Esophagus squamous epithelium (tissue), 5 donors: ENCODE data around the gene CSNK1G1. TPM values are rescaled to one million over a fixed set of nuclear protein-coding genes. Genes with fewer than 3 reads are reported as not detected.

ENCODE experiments used
- DNase-seq: peaks from one replicate; lab custom pipeline; 2025; lab: John Stamatoyannopoulos, UW
- H3K27ac ChIP-seq, 4 donors: fragments of 200-600 bp; sonication (generic); one replicate each; pipeline ENCODE4 v1.5.1; 2016 to 2019; ENCODE audit warnings: mild to moderate bottlenecking in 1 of 4
- H3K27me3 ChIP-seq, 4 donors: fragments of 200-600 bp; sonication (generic); 1 replicate in 3 of 4; 2 replicates in 1 of 4; pipeline versions ENCODE4 v1.5.1 to v1.6.0; 2017 to 2021; ENCODE audit warnings: antibody characterized with exemption in 1 of 4
- H3K36me3 ChIP-seq, 3 donors: fragments of 200-600 bp; sonication (generic); one replicate each; pipeline ENCODE4 v1.5.1; 2016 to 2019
- H3K4me1 ChIP-seq, 3 donors: fragments of 200-600 bp; sonication (generic); one replicate each; pipeline ENCODE4 v1.5.1; 2017 to 2019
- H3K4me3 ChIP-seq, 4 donors: fragments of 200-600 bp; sonication (generic); 1 replicate in 3 of 4; 2 replicates in 1 of 4; pipeline ENCODE4 v1.5.1; 2016 to 2019; ENCODE audit warnings: mild to moderate bottlenecking in 2 of 4, moderate library complexity in 1 of 4
- H3K9me3 ChIP-seq, 3 donors: fragments of 200-600 bp; sonication (generic); one replicate each; pipeline ENCODE4 v1.5.1; 2016 to 2019
- POLR2A ChIP-seq, 4 donors: fragments of 450-650 bp; IDR thresholded peaks; one replicate each; pipeline ENCODE4 v1.6.1; 2017; ENCODE audit warnings: antibody characterized with exemption in 4 of 4, mild to moderate bottlenecking in 4 of 4, moderate library complexity in 3 of 4
- WGBS, 2 donors: methylation state at CpG; one replicate each; pipeline ENCODE4 v1.1.5; 2018; 5-methylcytosine and 5-hydroxymethylcytosine counted together
- intact Hi-C: fragments of 100-400 bp; cut with DNase I; formaldehyde crosslinking; loops from one replicate; pipeline ENCODE4 v1.15.0; 2022
- small RNA-seq, 4 donors: library from RNA; depleted of rRNA; stranded (forward); fragments of <200 nt; gene quantifications; one replicate each; pipeline ENCODE3, GENCODE V24; 2016
- total RNA-seq, 4 donors: library from RNA; depleted of rRNA; stranded (reverse); fragments of >200 nt; gene quantifications; one replicate each; pipeline ENCODE4 v1.1.0, GENCODE V29; 2016
- TF ChIP-seq, protein P1 (sequence below), 6 experiments: fragments of 450-650 bp in 4 of 6; fragments of 200-600 bp in 2 of 6; sonication (generic) in 2 of 6; IDR thresholded peaks; one replicate each; pipeline ENCODE4 v1.5.1; 2016 to 2019; ENCODE audit warnings: antibody characterized with exemption in 6 of 6, mild to moderate bottlenecking in 4 of 6, moderate library complexity in 4 of 6
- donor health status: DM: yes; HTN: yes; CAD: no.

Gene CSNK1G1
- total RNA-seq, 4 donors from 2014 or later = 15.0 to 21.4 (median 16.8) TPM

DNA sequence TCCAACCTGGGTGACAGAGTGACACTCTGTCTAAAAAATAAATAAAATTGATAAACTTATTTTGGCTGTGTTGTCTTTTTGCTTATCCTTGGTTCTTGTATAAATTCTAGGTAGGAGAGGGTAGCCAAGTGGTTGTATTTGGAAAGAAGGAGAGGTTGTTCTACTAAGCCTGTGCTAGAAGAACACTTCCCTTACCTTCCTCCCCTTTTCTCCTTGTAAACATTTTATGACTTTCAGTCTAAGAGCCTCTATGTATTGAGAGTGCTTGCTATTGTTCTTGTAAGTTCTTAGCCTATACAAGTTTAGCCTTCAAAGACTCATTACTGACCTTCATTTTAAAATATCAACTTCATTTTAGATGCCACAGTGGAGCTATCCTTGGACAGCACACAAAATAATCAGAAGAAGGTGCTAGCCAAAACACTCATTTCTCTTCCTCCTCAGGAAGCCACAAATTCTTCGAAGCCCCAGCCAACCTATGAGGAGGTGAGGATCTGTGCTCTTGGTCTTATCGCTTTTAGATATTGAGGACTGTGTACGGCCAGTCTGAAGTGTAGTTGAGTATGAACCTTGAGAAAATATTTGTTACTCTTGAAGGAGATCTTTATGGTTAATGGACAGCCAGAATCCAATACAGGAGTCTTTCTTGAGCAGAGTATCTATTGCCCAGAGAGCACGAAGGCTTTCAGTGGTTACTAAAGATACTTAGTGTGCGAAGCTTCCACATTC is 238.1 kb downstream of the CSNK1G1 start:
- H3K36me3 ChIP-seq = peaks cover 15 to 100% (median 45%) of the 10 kb centered on the region in 3 donors
- H3K9me3 ChIP-seq = no peaks in the 10 kb centered on the region
- TF ChIP-seq, protein P1, sequence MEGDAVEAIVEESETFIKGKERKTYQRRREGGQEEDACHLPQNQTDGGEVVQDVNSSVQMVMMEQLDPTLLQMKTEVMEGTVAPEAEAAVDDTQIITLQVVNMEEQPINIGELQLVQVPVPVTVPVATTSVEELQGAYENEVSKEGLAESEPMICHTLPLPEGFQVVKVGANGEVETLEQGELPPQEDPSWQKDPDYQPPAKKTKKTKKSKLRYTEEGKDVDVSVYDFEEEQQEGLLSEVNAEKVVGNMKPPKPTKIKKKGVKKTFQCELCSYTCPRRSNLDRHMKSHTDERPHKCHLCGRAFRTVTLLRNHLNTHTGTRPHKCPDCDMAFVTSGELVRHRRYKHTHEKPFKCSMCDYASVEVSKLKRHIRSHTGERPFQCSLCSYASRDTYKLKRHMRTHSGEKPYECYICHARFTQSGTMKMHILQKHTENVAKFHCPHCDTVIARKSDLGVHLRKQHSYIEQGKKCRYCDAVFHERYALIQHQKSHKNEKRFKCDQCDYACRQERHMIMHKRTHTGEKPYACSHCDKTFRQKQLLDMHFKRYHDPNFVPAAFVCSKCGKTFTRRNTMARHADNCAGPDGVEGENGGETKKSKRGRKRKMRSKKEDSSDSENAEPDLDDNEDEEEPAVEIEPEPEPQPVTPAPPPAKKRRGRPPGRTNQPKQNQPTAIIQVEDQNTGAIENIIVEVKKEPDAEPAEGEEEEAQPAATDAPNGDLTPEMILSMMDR (IDR thresholded peaks at IDR 0.05) = no peak
- TF ChIP-seq POLR2A (IDR thresholded peaks at IDR 0.05) = no peak
- WGBS, 2 donors = 96 to 99% methylated on average over 5 of the region's 5 CpGs
- H3K27me3 ChIP-seq = no peaks in the 10 kb centered on the region
- no peak overlapping the region for H3K4me3 ChIP-seq
- H3K4me1 ChIP-seq = no peaks in the 10 kb centered on the region
- intact Hi-C loops = no loop called here
- H3K27ac ChIP-seq = no peak overlapping the region
- DNase-seq = no peak

Small RNA genes within 50 kb of the gene (small RNA-seq; reads per million reads assigned to genes)
- gene RF00554 = 0 reads per million in 4 donors

Other genes starting within 250 kb of the CSNK1G1 start
- gene SNX22, start 204.4 kb downstream of the CSNK1G1 start, total RNA-seq = under 1 TPM in 1 of 4 donors, not detected in 3; 0.19 TPM
- 100 to 1,000 TPM; 246 to 363 (median 313) TPM for gene PPIB, start 193.2 kb downstream of the CSNK1G1 start, total RNA-seq
- 10 to 100 TPM in 3 of 4 donors, 1 to 10 TPM in 1; 4.2 to 41.4 (median 23.1) TPM for gene PCLAF, start 25.3 kb upstream of the CSNK1G1 start, total RNA-seq
- gene TRIP4, start 31.7 kb upstream of the CSNK1G1 start, total RNA-seq = 10 to 100 TPM in 3 of 4 donors, 1 to 10 TPM in 1; 9.1 to 15.5 (median 12.8) TPM
- 10 to 100 TPM; 10.2 to 25.2 (median 13.8) TPM for gene ZNF609, start 104.4 kb upstream of the CSNK1G1 start, total RNA-seq